ENCODE measurements around the gene ZNF775. TPM values are rescaled to one million over a fixed set of nuclear protein-coding genes. Genes with fewer than 3 reads are reported as not detected.
"Not testable (repeated sequence)": the region's sequence is repeated elsewhere in the genome, so short reads cannot be mapped to it uniquely, and the experiment has no call there.

Gene ZNF775
- total RNA-seq, 2 experiments from 2014 or later, result 3.7 to 4.0 TPM

- H3K36me3 Mint-ChIP-seq, result no peaks in the 10 kb centered on the region
- peak overlapping the region; percentile 96 for H3K4me3 Mint-ChIP-seq
- H3K27ac Mint-ChIP-seq, result peak overlapping the region; percentile 59
- H3K27me3 Mint-ChIP-seq, result no peaks in the 10 kb centered on the region
- peaks cover 45% of the 10 kb centered on the region for H3K4me1 Mint-ChIP-seq
- DNase-seq, result no peak
- H3K9me3 Mint-ChIP-seq, result no peaks in the 10 kb centered on the region
Observed at GRCh38 chr7:150379441-150380379, 580 bp downstream of the ZNF775 start.

DNA sequence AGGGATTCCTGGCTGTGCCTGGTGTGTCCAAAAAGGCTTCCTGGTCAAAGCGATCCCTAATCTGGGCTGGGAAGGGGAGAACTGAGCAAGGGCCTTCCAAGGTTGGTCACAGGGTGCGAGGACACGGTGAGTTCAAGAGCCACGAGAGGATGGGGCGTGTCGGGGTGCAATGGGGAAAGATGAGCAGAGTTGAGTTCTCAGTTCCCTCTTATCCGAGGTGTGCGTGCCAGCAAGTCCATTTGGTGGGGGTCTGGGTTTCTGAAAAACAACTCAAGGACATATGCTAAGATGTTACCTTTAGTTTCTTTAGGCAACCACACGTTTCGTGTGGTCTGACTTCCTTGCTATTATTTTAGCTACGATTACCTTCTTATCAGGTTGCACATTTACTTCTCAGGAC lies 1.3 kb downstream of the ZNF775 start:
- Mint-ChIP-seq H3K27ac (no peak overlapping the region), H3K36me3 (no peaks in the 10 kb centered on the region), H3K9me3 (no peaks in the 10 kb centered on the region), H3K27me3 (no peaks in the 10 kb centered on the region), H3K4me1 (peaks cover 41% of the 10 kb centered on the region), H3K4me3 (peak overlapping the region; percentile 96)
- no peak for DNase-seq

DNA sequence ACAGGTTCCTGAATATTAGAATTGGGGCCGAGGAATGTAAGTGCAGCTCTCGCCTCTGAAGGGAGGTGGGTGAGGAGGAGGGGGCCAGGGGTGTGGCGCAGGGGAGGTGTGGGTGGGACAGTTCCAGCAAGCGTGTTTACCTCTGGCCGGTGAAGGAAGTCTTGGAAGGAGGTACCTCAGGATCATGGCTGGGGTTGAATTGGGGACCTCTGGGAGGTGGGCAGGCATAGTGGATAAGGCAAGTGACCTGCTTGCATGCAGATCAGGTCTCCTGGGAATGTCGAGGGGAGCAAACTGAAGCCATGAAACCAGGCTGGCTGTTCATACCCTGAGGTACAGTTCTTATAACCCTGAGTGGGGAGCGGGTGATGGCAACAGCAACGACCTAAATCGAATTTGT lies 2.0 kb downstream of the ZNF775 start:
- Mint-ChIP-seq H3K27ac (no peak overlapping the region), H3K36me3 (no peaks in the 10 kb centered on the region), H3K4me3 (no peak overlapping the region), H3K27me3 (no peaks in the 10 kb centered on the region), H3K4me1 (peaks cover 35% of the 10 kb centered on the region), H3K9me3 (no peaks in the 10 kb centered on the region)
- no peak for DNase-seq

DNA sequence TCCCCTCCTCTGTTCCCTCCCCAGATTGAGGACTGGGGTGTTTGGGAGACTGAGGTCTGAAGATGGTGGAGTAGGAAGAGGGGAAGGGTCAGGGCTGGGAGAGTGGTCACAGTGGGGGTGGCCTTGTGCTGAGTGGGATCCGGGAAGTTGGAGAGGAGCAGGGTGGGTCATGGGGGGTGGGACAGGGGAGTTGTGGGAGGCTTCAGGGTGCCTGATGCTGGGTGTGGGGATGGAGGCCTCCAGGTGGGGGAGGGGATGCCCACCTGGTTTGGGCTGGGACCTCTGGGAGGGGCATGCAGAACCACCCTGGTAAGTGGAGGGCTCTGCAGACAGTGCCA lies 2.6 kb downstream of the ZNF775 start:
- Mint-ChIP-seq H3K27ac (no peak overlapping the region), H3K27me3 (no peaks in the 10 kb centered on the region), H3K4me3 (no peak overlapping the region), H3K9me3 (no peaks in the 10 kb centered on the region), H3K36me3 (no peaks in the 10 kb centered on the region), H3K4me1 (peaks cover 28% of the 10 kb centered on the region)
- no peak for DNase-seq

DNA sequence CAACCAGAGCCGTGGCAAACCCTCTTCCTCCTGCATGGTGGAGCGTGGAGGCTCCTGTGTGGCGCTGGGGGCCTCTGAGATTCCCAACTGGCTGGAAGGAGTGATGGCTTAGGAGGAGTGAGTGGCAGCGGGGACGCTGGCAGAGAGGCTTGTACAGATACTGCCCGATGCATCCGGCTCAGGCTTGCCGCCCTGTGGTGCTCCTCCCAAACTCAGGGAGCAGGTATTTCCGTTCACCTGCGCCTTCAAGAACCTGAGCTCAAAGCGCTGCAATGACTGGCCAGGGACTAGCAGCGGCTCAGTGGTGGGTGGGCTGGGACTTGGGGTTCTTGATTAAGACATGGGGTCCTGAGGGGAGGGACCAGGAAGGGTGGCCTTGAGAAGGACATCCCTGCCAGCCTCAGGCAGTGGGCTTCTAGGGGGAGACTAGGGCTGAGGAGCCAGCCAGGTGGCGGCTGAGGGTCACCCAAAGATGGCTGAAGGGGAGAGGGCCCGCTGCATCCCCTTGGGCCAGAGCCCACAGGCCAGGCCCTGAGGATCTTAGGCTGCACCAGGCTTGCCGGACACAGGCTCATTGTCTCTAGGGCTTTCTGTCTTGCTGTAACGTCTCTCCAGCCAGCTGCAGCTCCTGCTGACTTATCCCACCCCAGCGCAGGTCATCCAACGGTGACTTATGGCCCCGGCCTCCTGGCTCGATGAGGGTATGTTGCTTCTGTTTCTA lies 3.2 kb downstream of the ZNF775 start:
- no peak for DNase-seq
- no peak overlapping the region for H3K4me3 Mint-ChIP-seq
- H3K27me3 Mint-ChIP-seq, result no peaks in the 10 kb centered on the region
- no peaks in the 10 kb centered on the region for H3K9me3 Mint-ChIP-seq
- no peaks in the 10 kb centered on the region for H3K36me3 Mint-ChIP-seq
- peaks cover 24% of the 10 kb centered on the region for H3K4me1 Mint-ChIP-seq
- no peak overlapping the region for H3K27ac Mint-ChIP-seq

- Mint-ChIP-seq H3K27ac (no peak overlapping the region), H3K4me1 (peaks cover 19% of the 10 kb centered on the region), H3K27me3 (no peaks in the 10 kb centered on the region), H3K4me3 (no peak overlapping the region), H3K9me3 (no peaks in the 10 kb centered on the region), H3K36me3 (no peaks in the 10 kb centered on the region)
- no peak for DNase-seq
Observed at GRCh38 chr7:150382844-150383225, 3.7 kb downstream of the ZNF775 start.

DNA sequence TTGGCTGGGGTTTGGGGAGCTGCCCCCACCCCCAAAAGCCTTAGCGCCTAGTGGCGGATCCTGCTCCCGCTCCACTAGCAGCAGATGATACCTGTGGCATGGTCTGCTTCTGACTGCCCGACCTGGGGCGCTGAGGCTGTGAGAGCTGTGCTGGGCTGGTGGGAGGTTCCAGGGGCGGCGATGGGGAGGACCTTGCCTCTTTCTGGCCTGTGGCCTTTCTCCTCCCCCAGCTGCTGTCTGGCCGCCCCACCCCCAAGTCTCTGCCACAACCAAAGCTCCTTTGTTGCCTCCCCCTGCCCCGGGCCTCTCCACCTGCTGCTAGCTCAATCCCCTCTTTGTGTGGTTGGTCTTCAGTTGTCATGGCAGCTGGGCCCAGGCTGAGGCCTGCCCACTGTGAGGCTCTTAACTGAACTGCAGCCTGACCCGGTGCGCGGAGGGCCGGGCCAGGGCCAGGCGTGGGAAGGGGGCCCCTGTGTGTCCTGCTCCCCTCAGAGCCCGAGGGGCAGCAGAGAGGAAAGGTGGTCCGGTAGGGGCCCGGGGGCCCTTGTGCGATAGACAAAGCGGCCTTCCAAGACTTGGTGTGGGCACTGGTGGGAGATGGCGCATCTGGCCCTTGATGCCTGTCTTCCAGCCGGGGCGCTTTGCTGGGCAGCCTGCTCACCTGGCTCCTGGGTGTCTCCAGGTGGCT lies 4.7 kb downstream of the ZNF775 start:
- Mint-ChIP-seq H3K36me3 (no peaks in the 10 kb centered on the region), H3K9me3 (no peaks in the 10 kb centered on the region), H3K4me3 (no peak overlapping the region), H3K27me3 (no peaks in the 10 kb centered on the region), H3K4me1 (peaks cover 14% of the 10 kb centered on the region), H3K27ac (no peak overlapping the region)
- DNase-seq, result no peak

DNA sequence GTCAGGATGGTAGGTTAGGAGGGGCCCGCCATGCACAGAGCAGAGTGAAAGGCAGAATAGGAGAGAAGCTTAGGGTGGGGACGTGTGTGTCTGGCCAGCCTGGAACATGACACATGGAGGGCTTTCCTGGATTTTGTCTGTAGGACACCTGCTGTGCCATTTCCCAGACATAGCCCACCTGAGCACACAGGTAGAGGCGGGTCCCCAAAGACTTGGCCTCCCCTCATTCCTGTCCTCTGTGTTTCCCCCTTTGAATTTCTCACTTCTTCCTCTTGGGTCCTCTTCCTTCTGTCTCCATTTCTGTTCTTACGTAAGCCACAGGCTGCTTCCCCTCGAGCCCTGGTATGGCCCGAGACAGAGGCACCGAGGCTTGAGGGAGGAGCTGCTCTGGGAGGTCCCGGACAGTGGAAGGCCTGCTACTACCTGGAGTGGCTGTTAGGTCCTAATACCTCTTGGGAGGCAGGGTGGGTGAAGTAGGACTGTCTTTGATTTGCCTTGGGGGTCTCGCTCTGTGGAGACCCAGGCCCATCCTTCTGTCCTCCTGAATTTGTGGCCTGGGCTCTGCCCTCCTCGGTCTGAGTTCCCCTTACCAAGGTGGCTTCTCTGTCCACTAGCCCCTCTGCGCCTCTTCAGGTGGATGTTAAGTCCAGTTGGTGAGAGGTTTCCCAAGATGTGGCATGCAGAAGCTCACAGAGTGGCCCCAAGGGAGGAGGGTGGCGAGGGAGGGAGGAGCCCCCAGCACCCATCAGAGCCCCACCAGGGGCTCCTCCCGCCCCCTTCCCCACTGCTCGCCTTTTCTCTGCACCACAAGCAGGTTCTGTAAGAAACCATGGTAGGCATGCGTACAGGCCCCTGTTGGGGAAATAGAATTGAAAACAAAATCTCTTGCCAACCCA lies 5.5 kb downstream of the ZNF775 start:
- Mint-ChIP-seq H3K4me1 (peaks cover 13% of the 10 kb centered on the region), H3K9me3 (no peaks in the 10 kb centered on the region), H3K27ac (no peak overlapping the region), H3K36me3 (no peaks in the 10 kb centered on the region), H3K4me3 (no peak overlapping the region), H3K27me3 (no peaks in the 10 kb centered on the region)
- no peak for DNase-seq

GRCh38 chr7:150385302-150385723 lies 6.2 kb downstream of the ZNF775 start:
- DNase-seq, result no peak
- Mint-ChIP-seq H3K36me3 (no peaks in the 10 kb centered on the region), H3K27ac (no peak overlapping the region)

DNA sequence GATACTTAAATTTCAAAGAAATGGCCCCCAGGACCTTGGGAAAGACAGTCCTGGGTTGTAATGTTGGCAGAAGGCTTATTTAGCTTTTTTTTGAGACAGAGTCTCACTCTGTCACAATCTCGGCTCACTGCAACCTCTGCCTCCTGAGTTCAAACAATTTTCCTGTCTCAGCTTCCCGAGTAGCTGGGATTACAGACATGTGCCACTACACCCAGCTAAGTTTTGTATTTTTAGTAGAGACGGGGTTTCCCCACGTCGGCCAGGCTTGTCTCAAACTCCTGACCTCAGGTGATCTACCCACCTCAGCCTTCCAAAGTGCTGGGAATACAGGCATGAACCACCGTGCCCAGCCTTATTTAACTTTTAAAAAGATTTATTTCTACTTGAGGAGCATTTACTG lies 6.8 kb downstream of the ZNF775 start:
- not testable (repeated sequence) for H3K4me1 Mint-ChIP-seq, H3K4me3 Mint-ChIP-seq, H3K27ac Mint-ChIP-seq, DNase-seq, H3K9me3 Mint-ChIP-seq, H3K27me3 Mint-ChIP-seq, H3K36me3 Mint-ChIP-seq

More at GRCh38 chr7:150385302-150385723, 6.2 kb downstream of the ZNF775 start:
- Mint-ChIP-seq H3K9me3 (no peaks in the 10 kb centered on the region), H3K4me3 (no peak overlapping the region), H3K27me3 (no peaks in the 10 kb centered on the region), H3K4me1 (peaks cover 6% of the 10 kb centered on the region)

DNA sequence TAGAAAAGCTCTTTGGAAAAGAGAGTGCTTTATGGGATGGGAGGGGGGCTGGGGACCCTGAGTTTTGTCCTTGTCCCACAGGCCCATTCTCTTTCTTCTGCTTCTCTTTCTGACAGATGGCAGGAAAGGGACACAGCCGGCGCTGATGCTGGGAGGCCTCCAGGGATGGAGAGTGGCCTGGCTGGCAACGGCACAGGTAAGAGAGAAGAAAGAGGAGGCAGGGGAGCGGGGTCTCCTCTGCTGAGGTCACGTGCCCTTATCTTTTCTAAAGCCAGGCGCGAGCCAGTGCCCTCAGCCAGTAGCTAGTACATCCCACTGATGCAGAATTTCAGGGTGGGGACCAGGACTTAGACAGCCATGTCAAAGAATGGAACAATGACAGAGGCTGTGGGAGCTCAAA lies 9.2 kb downstream of the ZNF775 start:
- Mint-ChIP-seq H3K27me3 (no peaks in the 10 kb centered on the region), H3K4me1 (no peaks in the 10 kb centered on the region), H3K36me3 (no peaks in the 10 kb centered on the region), H3K27ac (no peak overlapping the region), H3K9me3 (no peaks in the 10 kb centered on the region), H3K4me3 (no peak overlapping the region)
- DNase-seq, result no peak

DNA sequence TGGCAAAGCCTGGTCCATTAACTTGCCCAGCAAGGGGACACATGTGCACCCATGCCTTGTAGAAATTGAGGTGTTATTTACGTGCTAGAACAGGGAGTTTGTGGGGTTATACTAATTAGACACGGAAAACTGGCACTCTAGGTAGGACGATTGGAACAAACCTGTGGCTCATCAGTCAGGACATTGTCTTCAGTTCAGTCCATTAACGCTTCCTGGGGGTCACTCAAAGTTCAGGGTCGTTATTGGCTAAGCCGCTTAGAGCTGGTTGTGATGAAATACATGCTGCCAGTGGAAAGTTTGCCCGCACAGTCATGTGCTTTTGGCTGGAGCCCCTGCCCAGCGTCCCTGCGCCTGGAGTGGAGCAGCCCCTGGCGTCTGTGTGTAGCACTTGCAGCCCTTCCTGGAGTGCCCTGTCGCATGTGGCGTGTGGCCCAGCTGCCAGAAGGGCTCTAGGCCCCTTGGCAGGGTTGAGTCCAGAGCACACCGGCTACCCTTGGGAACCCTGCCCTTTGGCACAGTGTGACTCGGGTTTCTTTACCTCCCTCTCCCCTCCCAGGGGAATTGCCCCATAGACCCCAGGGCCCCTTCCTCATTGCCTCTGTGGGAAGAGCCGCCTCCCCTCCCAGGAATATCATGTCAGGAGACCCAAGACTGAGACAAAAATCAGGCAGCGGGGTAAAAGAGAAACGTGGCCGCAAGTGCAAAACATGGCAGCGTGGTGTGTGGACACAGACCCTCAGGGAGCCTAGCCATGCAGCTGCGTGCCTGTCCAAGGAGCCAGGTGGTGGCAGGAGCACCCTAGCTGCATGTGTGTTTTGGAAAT lies 9.8 kb downstream of the ZNF775 start:
- no peak for DNase-seq
- Mint-ChIP-seq H3K9me3 (no peaks in the 10 kb centered on the region), H3K27me3 (no peaks in the 10 kb centered on the region), H3K4me1 (no peaks in the 10 kb centered on the region), H3K4me3 (no peak overlapping the region), H3K36me3 (no peaks in the 10 kb centered on the region), H3K27ac (no peak overlapping the region)

- Mint-ChIP-seq H3K4me1 (no peaks in the 10 kb centered on the region), H3K27me3 (no peaks in the 10 kb centered on the region), H3K4me3 (no peak overlapping the region), H3K36me3 (no peaks in the 10 kb centered on the region), H3K9me3 (no peaks in the 10 kb centered on the region), H3K27ac (no peak overlapping the region)
- no peak for DNase-seq
Observed at GRCh38 chr7:150389532-150389816, 10.3 kb downstream of the ZNF775 start.

DNA sequence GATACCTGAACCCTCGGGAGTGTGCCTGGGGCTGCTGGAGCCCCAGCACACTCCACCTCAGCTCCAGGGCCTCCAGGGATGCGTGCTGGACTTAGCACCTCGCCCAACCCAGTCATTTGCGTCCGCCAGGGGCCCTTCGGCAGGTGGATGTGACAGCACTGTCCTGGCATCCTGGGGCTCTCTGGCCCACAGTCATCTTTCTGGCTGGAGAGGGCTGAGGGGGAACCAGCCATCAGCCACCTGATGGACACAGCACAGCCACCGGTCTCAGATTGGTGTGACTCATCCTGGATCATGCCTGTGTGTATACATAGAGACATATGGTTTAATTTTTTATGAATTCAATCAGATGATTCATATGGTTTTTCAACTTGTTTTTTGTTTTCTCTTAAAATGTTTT lies 11.1 kb downstream of the ZNF775 start:
- no peaks in the 10 kb centered on the region for H3K36me3 Mint-ChIP-seq
- no peaks in the 10 kb centered on the region for H3K27me3 Mint-ChIP-seq
- DNase-seq, result no peak
- H3K9me3 Mint-ChIP-seq, result no peaks in the 10 kb centered on the region
- H3K4me3 Mint-ChIP-seq, result no peak overlapping the region
- H3K27ac Mint-ChIP-seq, result no peak overlapping the region
- H3K4me1 Mint-ChIP-seq, result no peaks in the 10 kb centered on the region

Measured in activated naive CD8-positive, alpha-beta T cell treated with anti-CD3 and anti-CD28 coated beads for 36 hours (primary cell).